Fibroblast of villous mesenchyme (primary cell): Measurements from ENCODE around the gene TBL1XR1. TPM values are rescaled to one million over a fixed set of nuclear protein-coding genes. Genes with fewer than 3 reads are reported as not detected.
A peak's percentile ranks its signal among the peaks of the same experiment; 100 is the strongest.

Experiments
- DNase-seq: peaks from one replicate; pipeline ENCODE4 v3.0.0-alpha.2; 2010; ENCODE audit warnings: low read depth
- H3K4me3 ChIP-seq: 2 replicates; pipeline ENCODE4 v1.5.1; 2011; ENCODE audit warnings: low read depth, mild to moderate bottlenecking, low read length
- CTCF ChIP-seq: IDR thresholded peaks from 2 replicates; pipeline ENCODE4 v1.5.1; 2012; ENCODE audit warnings: low read depth, mild to moderate bottlenecking, low read length; ENCODE audit not compliant: insufficient read depth
- total RNA-seq: library from RNA; depleted of rRNA; stranded (reverse); fragments of >200 nt; gene quantifications from 2 replicates; pipeline ENCODE4 v1.2.3, GENCODE V29; 2012

Gene TBL1XR1
- total RNA-seq, 1 donor: 161 TPM

- no peak for TF ChIP-seq CTCF
- no peak for DNase-seq
Observed at GRCh38 chr3:177085794-177086193, 111.5 kb downstream of the TBL1XR1 start.

GRCh38 chr3:177084616-177085015 lies 112.7 kb downstream of the TBL1XR1 start:
- no peak overlapping the region for H3K4me3 ChIP-seq
- no peak for TF ChIP-seq CTCF
- DNase-seq: no peak

More at GRCh38 chr3:177085794-177086193, 111.5 kb downstream of the TBL1XR1 start:
- no peak overlapping the region for H3K4me3 ChIP-seq

- DNase-seq: no peak
- H3K4me3 ChIP-seq: no peak overlapping the region
- TF ChIP-seq CTCF: no peak
Observed at GRCh38 chr3:177080122-177080521, 117.2 kb downstream of the TBL1XR1 start.

- TF ChIP-seq CTCF: no peak
- no peak for DNase-seq
- no peak overlapping the region for H3K4me3 ChIP-seq
Observed at GRCh38 chr3:177079684-177080083, 117.6 kb downstream of the TBL1XR1 start.

- no peak for TF ChIP-seq CTCF
Observed at GRCh38 chr3:177071496-177072156, 125.7 kb downstream of the TBL1XR1 start.

GRCh38 chr3:177069514-177070329 lies 127.6 kb downstream of the TBL1XR1 start:
- no peak overlapping the region for H3K4me3 ChIP-seq
- DNase-seq: peak; percentile 59
- no peak for TF ChIP-seq CTCF

More at GRCh38 chr3:177071496-177072156, 125.7 kb downstream of the TBL1XR1 start:
- no peak overlapping the region for H3K4me3 ChIP-seq
- no peak for DNase-seq

- DNase-seq: no peak
- TF ChIP-seq CTCF: no peak
Observed at GRCh38 chr3:177068967-177069366, 128.3 kb downstream of the TBL1XR1 start.

More at GRCh38 chr3:177068967-177069366, 128.3 kb downstream of the TBL1XR1 start:
- no peak overlapping the region for H3K4me3 ChIP-seq
